GM18867 (cell line): ENCODE data around the gene DGCR8.
"Not testable (repeated sequence)": the region's sequence is repeated elsewhere in the genome, so short reads cannot be mapped to it uniquely, and the experiment has no call there.

Experiments
- ATAC-seq: cut with Tn5 transposase; IDR thresholded peaks from one replicate; pipeline ENCODE4 v1.9.1; 2021; ENCODE audit warnings: mild to moderate bottlenecking, moderate library complexity; ENCODE audit not compliant: unreplicated experiment

The DGCR8 gene

DNA sequence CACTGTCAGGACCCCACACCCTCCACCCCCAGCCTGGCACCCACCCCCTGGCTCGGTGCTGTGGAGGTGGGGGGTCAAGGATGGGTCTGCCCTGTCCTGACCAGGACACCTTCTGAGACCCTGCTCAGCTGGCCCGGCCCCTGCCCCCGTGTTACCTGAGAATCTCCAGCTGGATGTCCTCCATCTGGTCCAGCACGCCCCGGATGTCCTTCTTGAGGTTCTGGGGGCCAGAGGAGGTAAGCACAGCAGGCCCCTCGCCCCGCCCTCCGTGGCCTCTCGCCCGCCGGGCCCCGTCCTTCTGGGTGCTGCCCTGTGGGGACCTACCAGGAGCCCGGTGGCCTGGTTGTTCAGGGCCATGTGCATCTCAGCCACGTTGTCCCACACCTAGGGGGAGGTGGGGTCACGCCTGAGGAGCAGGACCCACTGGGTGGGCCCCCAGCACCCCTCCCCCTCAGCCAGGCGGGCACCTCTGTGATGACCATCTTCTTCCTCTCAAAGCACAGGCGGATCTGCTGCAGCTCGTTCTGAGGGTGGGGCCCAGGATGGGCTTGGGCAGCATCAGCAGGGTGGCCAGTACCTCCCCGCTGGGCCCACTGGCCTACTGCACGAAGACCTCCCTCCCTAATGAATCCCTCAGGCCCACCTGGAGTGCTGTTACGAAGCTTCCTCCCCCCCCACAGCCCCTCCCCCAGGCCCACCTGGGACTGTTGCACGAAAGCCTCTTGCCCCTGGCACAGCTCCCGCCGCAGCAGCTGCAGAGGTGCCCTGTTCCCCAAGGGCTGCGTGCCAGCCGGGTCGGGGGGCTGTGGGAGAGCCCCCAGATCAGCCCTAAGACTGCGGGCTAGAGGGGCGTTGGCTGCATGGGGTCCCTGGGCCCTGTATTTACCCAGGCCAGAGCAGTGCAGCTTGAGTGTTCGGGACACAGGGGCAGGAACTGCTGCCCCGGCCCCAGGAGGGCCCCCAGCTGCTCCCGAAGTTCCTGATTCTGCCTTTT is 69.5 kb downstream of the DGCR8 start:
- ATAC-seq, result no peak

- ATAC-seq, result no peak
These were observed 70.6 kb downstream of the DGCR8 start, which contains the start of gene CCDC188 for GRCh38 chr22:20150381-20151275. Gene CCDC188 (minus strand): TSS chr22:20151055. CDS start chr22:20150986, 69 bp downstream.

- no peak for ATAC-seq
These were observed 71.2 kb downstream of the DGCR8 start for GRCh38 chr22:20151276-20151588.

DNA sequence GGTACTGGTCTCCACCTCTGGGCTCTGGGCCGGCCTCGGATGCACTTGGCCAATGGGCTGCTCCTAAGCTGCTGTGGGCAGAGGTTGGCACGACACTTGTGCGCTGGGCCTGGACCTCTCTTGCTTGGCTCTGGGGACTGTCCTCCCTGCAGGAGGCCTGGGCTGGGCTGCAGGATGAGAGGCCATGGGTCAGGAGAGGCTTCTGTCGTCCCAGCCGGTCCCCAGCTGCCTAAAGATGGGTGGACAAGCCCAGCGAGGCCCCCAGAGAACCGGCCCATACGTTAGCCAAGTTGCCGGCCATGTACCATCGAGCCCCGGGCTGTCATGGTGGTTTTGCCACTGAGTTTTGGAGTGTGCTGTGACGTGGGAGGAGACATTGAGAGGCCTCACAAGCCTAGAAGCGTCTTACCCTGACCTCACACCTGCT is 72.4 kb downstream of the DGCR8 start:
- ATAC-seq, result no peak

- ATAC-seq, result no peak
These were observed 73.9 kb downstream of the DGCR8 start for GRCh38 chr22:20153945-20154344.

GRCh38 chr22:20154602-20155187 is 74.7 kb downstream of the DGCR8 start:
- no peak for ATAC-seq

- no peak for ATAC-seq
These were observed 75.4 kb downstream of the DGCR8 start for GRCh38 chr22:20155330-20156041.

DNA sequence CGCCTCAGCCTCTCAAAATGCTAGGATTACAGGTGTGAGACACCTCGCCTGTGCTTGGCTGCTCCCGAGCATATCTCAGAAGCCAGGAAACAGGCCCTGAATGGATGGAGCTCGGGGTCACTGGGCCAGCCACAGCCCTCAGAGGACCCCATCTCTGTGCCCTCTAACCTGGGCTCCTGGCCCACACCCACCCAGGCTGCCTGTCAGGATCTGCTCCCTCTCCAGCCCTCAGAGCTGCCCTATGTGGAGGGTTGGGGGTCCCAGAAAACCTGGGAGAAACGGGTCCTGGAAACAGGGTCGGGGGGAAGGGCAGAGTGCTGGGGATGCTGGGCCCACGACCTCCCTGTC is 76.0 kb downstream of the DGCR8 start:
- no peak for ATAC-seq

DNA sequence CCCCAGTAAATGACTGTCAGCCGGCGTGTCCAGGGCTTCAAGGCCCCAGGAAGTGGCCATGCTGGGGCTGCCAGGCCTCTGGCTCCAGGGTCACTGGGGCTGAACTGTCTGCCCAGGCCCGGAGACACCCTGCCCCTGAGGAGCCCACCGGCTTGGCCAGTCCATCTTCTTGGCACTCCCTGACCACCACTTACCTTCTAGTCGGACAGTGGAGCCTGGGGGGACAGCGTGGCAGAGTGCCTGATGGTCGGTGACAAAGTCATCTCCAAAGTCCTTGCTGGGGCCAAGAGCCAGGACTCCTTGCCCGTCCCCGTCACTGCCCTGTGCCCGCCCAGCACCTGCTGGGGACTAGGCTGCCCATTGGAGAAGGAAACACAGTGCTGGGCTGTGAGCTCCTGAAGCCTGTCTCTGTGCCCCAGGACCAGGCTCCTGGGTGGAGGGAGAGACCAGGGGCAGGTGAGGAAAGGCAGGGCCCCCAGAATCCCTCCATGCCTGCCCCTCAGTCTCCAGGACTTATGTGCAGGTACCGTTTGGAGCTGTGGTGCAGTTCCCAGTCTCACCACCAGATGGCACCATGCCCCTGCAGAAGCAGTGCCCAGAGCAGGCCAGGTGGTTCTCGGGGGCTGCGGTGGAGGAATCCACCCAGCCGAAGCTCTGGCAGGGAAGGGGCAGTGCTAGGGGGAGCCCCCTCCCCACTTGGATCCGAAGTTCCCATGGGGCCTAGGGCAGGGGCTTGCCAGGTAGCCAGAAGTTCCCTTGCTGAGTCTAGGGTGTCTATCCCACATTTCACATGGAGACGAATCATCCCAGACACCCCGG is 76.8 kb downstream of the DGCR8 start:
- no peak for ATAC-seq

GRCh38 chr22:20157430-20158183 is 77.6 kb downstream of the DGCR8 start:
- no peak for ATAC-seq

DNA sequence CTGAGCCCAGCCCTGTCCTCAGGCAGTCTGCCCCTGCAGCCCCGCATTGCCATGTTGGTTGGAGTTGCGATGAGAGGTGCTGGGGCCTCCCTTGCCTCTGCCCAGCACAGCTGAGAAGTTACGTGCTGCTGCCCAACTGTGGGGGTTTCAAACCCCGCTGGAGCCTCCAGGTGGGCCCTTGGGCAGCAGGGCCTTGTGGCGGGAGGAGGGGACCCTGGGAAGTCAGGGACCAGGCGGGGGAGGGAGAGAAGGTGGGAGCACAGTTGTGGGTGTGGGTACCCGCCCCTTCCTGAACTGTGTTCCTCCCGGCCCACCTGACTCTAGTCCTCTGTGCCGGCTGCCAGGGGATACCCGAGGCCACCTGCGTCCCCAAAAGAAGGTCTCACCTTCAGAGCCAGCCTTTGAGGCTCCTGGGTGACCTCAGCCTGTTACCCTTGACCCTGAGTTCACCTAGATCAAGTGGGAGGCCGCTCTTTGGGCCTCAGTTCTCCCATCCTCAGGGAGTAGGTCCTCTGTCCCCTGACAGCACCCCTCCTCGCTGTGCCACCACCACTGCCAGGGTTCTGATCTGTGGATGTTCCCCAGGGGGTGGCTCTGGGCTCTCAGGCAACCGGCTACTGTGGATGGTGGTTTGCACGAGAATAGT is 78.5 kb downstream of the DGCR8 start:
- no peak for ATAC-seq

DNA sequence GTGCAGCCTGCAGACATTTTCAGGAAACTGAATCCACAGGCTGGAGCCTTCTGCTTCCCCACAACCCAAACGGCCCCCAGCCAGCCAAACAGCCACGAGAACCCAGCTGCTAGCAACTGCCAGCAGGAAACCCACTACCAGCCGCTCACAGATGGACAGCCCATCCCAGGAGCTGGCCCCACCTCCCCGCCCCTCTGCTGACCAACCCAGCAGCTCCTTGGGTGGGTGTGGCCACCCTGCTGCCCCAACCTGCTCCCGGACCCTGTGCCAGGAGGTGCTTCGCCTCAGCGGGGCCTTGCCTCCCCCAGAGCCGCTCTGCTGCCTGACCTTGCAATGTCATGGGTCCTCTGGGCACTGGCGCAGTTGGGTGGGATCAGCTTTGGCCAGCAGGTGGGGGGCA is 79.0 kb downstream of the DGCR8 start:
- ATAC-seq, result no peak

GRCh38 chr22:20159531-20159930 is 79.5 kb downstream of the DGCR8 start:
- not testable (repeated sequence) for ATAC-seq

DNA sequence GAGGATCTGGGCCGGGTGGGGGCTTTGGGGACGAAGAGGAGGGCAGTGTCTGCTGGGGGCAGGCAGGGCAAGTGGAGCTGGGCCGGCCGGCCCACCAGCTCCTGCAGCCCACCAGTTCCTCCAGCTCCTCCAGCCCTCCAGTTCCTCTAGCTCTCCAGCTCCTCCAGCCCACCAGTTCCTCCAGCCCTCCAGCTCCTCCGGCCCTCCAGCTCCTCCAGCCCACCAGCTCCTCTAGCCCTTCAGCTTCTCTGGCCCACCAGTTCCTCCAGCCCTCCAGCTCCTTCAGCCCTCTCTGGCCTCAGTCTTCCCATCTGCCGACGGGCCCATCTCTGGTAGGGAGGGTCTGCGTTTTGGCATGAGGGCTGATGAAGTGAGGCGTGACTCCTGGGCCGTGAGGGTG is 80.0 kb downstream of the DGCR8 start:
- ATAC-seq, result no peak
